WERI-Rb-1 (cell line): Measurements from ENCODE around the gene PNPLA2.

Experiments
- DNase-seq: peaks from one replicate; pipeline ENCODE4 v3.0.0-alpha.2; 2020
- H3K27ac ChIP-seq: fragments of 250-450 bp; sonication (Bioruptor Pico); 2 replicates; pipeline ENCODE4 v1.5.1; 2020; ENCODE audit warnings: mild to moderate bottlenecking, moderate library complexity
- H3K27me3 ChIP-seq: fragments of 250-450 bp; sonication (Bioruptor Pico); 2 replicates; pipeline ENCODE4 v1.5.1; 2021; ENCODE audit warnings: mild to moderate bottlenecking, low read depth, moderate library complexity; ENCODE audit not compliant: insufficient read depth, severe bottlenecking
- H3K36me3 ChIP-seq: fragments of 250-450 bp; sonication (Bioruptor Pico); 2 replicates; pipeline ENCODE4 v1.5.1; 2020; ENCODE audit warnings: mild to moderate bottlenecking, moderate library complexity
- H3K4me3 ChIP-seq: 2 replicates; pipeline ENCODE4 v1.5.1; 2011; ENCODE audit warnings: low read depth, mild to moderate bottlenecking, control low read depth, low read length
- H3K9me3 ChIP-seq: fragments of 250-450 bp; sonication (Bioruptor Pico); 2 replicates; pipeline ENCODE4 v1.5.1; 2021; ENCODE audit warnings: mild to moderate bottlenecking, moderate library complexity; ENCODE audit not compliant: severe bottlenecking
- CTCF ChIP-seq: IDR thresholded peaks from 2 replicates; pipeline ENCODE4 v1.5.1; 2011; ENCODE audit warnings: low read depth, mild to moderate bottlenecking, control low read depth, inconsistent platforms, low read length

PNPLA2 gene

DNA sequence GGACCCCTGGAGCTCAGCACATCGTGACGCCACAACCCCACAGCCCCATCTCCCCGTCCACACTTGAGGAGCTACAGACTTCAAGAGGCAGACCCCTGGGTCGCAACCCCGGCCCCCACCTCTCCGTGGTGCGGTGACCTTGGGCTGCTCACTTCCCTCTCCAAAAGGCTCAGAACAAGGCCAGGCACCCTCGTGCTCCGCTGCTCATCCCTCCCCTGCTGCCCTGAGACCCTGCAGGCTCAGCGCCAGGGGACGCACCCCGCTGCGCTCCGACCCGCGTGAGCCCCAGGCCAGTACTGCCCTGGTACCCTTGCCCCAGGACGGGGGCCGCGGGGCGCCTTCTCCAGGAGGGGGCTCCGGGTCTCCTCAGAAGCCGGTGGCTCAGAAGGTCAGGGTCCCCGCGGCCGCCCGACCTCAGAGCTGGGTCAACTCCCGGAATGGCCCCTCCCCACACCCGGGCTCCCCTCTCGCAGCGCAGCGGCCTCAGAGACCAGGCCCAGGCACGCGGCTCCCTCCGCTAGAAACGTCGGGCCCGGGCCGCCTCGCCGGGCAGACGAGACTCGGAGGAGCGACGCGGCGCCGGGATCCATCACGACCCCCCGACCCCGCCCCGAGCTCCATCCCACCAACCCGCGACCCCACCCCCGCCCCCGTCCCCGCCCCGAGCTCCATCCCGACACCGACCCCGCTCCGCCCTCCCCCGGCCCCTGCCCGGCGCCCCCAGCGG lies 42.0 kb upstream of the PNPLA2 start:
- TF ChIP-seq CTCF, result peak; percentile 22; the same call in 1 of the 2 replicates
- Histone ChIP-seq H3K27me3 (no peaks in the 10 kb centered on the region), H3K36me3 (peaks cover 30% of the 10 kb centered on the region), H3K9me3 (no peaks in the 10 kb centered on the region), H3K27ac (peak overlapping the region; percentile 88), H3K4me3 (peak overlapping the region; percentile 76)
- peak; percentile 64 for DNase-seq

GRCh38 chr11:777288-778255 lies 41.1 kb upstream of the PNPLA2 start, which contains the start of gene GATD1:
GATD1 (minus strand) TSS chr11:777487; CDS start chr11:777462, 25 bp downstream.
- H3K36me3 ChIP-seq, result peaks cover 26% of the 10 kb centered on the region
- H3K27me3 ChIP-seq, result no peaks in the 10 kb centered on the region
- TF ChIP-seq CTCF, result no peak
- no peaks in the 10 kb centered on the region for H3K9me3 ChIP-seq
- peak within 1 kb of the TSS; percentile 76 for H3K4me3 ChIP-seq
- peak within 1 kb of the TSS; percentile 88 for H3K27ac ChIP-seq
- peak; percentile 91 for DNase-seq

DNA sequence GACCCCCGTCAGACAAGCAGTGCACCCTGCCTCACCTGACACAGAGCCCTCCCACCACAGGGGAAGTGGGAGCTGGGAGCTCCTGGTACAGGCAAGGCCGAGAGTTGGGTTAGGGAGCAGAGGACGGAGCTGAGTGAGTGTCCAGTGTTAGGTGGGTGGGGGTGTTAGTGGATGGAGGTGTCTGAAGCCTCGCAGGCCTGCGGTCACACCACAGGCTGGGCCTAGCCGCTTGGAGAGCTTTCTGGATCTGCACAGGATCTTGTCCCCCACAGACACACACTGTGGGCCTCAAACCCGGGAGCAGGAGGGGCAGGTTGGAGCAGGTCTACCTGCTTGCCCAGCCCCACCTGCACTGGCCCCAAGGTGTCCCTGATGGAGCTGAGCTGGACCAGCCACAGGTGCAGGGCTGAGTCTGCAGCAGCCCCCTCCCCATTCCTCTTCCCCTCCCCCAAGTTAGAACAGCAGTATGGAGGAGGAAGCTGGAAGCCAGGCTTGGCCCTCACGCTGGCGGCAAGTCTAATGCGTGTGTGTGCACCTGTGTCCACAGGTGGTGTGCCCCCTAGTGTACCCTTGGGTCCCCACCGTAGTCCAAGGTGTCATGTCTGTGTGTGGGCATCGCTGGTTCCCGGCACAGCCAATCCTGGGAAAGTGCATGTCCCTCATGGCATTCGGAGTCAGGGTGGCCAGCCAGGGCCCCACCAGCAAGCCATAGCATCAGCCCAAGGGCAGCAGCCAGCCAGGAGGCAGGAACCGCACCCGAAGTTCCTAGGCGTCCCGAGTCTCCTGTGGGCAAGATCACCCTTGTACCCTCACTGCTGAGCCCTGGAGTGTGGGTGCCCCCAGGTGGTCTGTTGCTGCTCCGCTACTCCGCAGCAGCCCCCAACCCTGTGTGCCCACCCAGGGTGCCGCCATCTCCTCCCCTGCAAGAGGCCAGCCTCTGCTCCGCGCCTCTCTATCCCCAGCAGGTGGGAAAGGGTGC lies 39.4 kb upstream of the PNPLA2 start:
- TF ChIP-seq CTCF, result 0 out of 2 replicates have a peak, but pooled peaks have one; percentile 17
- Histone ChIP-seq H3K36me3 (peaks cover 9% of the 10 kb centered on the region), H3K27ac (no peak overlapping the region), H3K4me3 (no peak overlapping the region), H3K9me3 (no peaks in the 10 kb centered on the region), H3K27me3 (no peaks in the 10 kb centered on the region)
- DNase-seq, result no peak

- Histone ChIP-seq H3K27me3 (no peaks in the 10 kb centered on the region), H3K4me3 (no peak overlapping the region), H3K36me3 (peaks cover 5% of the 10 kb centered on the region), H3K9me3 (no peaks in the 10 kb centered on the region), H3K27ac (no peak overlapping the region)
- no peak for TF ChIP-seq CTCF
- no peak for DNase-seq
These were observed 38.7 kb upstream of the PNPLA2 start for GRCh38 chr11:779955-780532.
